Measurements from ENCODE around the gene SUPT7L.

DNA sequence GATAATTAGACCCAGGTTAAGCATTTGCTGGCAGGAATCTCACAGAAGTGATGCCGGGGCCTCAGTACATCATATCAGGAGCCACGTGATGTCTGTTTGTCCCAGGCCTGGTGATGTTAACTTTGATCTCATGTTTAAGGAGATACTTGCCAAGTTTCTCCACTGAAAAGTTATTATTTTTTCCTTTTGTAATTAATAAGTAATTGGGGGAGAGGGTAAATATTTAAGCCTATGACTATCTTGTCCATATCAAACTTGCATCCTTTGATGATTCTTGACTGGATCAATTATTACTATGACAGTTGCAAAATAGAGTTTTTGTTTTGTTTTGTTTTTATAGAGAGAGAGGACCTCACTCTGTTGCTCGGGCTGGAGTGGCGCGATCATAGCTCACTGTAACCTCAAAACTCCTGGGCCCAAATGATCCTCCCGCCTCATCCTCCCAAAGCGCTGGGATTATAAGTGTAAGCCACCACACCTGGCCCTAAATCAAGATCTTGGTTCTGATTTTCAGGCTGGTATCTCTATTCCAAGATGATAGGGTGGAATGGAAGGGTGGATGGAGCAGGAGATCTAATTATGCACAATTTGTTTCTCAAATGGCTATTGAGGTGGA, 46.7 kb upstream of the SUPT7L start:
- TF ChIP-seq, protein P1, sequence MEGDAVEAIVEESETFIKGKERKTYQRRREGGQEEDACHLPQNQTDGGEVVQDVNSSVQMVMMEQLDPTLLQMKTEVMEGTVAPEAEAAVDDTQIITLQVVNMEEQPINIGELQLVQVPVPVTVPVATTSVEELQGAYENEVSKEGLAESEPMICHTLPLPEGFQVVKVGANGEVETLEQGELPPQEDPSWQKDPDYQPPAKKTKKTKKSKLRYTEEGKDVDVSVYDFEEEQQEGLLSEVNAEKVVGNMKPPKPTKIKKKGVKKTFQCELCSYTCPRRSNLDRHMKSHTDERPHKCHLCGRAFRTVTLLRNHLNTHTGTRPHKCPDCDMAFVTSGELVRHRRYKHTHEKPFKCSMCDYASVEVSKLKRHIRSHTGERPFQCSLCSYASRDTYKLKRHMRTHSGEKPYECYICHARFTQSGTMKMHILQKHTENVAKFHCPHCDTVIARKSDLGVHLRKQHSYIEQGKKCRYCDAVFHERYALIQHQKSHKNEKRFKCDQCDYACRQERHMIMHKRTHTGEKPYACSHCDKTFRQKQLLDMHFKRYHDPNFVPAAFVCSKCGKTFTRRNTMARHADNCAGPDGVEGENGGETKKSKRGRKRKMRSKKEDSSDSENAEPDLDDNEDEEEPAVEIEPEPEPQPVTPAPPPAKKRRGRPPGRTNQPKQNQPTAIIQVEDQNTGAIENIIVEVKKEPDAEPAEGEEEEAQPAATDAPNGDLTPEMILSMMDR (IDR thresholded peaks at IDR 0.05): no peak
- no peak for TF ChIP-seq POLR2A (IDR thresholded peaks at IDR 0.05)
